NCI-H146 treated with DMSO at 0.1 percent for 48 hours (cell line): Measurements from ENCODE around the gene FBRS.
"Not testable (repeated sequence)": the region's sequence is repeated elsewhere in the genome, so short reads cannot be mapped to it uniquely, and the experiment has no call there.

Experiments used
- DNase-seq: peaks from one replicate; lab custom pipeline; 2025; ENCODE audit not compliant: unreplicated experiment; lab: John Stamatoyannopoulos, UW

Gene FBRS

GRCh38 chr16:30697264-30698138 is 39.3 kb downstream of the FBRS start:
- DNase-seq = peak; percentile 97

- DNase-seq = peak; percentile 87
These were observed 40.0 kb downstream of the FBRS start for GRCh38 chr16:30698139-30698815.

- DNase-seq = peak; percentile 62
These were observed 40.8 kb downstream of the FBRS start, which contains the start of gene SRCAP for GRCh38 chr16:30698816-30699614. SRCAP (plus strand) TSS chr16:30699171; CDS start chr16:30700825, 1,654 bp downstream.

GRCh38 chr16:30699615-30700099 is 41.4 kb downstream of the FBRS start:
- no peak for DNase-seq

GRCh38 chr16:30700491-30700890 is 42.3 kb downstream of the FBRS start:
- DNase-seq = no peak

GRCh38 chr16:30700971-30701370 is 42.7 kb downstream of the FBRS start:
- no peak for DNase-seq

GRCh38 chr16:30703071-30703470 is 44.8 kb downstream of the FBRS start:
- DNase-seq = not testable (repeated sequence)

- DNase-seq = no peak
These were observed 45.7 kb downstream of the FBRS start for GRCh38 chr16:30703971-30704370.

GRCh38 chr16:30706046-30706445 is 47.8 kb downstream of the FBRS start:
- DNase-seq = no peak

- no peak for DNase-seq
These were observed 52.7 kb downstream of the FBRS start for GRCh38 chr16:30710971-30711370.

GRCh38 chr16:30711712-30712111 is 53.5 kb downstream of the FBRS start:
- DNase-seq = no peak

- no peak for DNase-seq
These were observed 57.7 kb downstream of the FBRS start for GRCh38 chr16:30715750-30716445.

GRCh38 chr16:30720086-30720485 is 61.9 kb downstream of the FBRS start:
- no peak for DNase-seq
